ENCODE data around the gene ENTPD2.
A peak's percentile ranks its signal among the peaks of the same experiment; 100 is the strongest.

ENTPD2 gene

DNA sequence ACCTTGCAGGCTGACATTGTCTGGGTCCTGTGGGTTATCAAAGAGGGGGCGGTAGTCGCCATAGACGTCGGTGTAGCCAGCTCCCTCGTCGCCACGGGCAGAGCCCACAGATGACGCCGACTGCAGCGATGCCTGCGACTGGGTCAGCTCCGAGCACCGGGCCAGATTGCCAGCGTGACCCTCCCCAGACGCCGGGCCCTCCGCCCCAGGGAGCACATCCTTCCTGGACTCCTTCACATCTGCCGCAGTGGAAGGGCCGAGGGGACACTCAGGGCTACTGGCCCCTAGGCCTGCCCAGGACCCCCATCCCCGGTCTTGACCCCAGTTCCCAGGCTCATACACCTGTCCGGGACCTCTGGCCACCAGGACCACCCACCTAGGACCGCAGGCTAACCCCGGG, 39.7 kb downstream of the ENTPD2 start:
- DNase-seq, result no peak

- DNase-seq, result no peak
Observed at GRCh38 chr9:137013571-137013940, 40.3 kb downstream of the ENTPD2 start.

GRCh38 chr9:137012694-137013570, 40.9 kb downstream of the ENTPD2 start:
- DNase-seq, result no peak

DNA sequence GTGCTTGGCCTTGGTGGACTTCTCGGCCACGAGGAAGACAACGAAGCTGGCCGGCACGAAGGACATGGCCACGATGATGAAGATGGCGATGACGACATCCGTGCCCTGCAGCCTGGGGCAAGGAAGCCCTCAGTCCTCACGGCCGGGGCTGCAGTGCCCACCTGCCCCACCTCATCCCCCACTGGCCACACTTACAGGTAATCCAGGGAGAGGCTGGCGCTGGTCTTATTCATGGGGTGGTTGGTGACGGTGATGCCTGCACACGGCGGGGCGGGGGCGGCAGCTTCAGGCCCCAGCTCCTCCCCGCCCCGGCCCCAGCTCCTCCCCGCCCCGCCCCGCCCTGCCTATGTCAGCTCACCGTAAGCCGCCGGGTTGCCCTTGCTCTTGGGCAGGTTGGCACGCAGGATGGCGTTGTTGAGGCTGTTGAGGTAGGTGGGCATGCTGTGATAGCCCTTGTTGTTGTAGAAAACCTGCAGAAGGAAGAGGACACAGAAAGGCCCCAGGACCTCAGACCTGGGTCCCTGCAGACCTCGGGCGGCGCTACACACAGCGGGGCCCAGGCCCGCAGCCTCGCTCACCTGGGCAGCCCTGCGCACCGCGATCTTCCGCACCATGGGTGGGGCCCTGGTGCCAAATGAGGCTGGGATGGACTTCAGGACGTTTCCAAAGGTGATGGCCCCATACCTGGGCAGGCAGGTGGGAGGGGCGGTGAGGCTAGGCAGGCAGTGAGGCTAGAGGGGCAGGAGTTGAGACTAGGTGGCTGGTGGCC, 41.8 kb downstream of the ENTPD2 start:
- DNase-seq, result no peak

GRCh38 chr9:137011156-137011555, 42.7 kb downstream of the ENTPD2 start:
- DNase-seq, result no peak

DNA sequence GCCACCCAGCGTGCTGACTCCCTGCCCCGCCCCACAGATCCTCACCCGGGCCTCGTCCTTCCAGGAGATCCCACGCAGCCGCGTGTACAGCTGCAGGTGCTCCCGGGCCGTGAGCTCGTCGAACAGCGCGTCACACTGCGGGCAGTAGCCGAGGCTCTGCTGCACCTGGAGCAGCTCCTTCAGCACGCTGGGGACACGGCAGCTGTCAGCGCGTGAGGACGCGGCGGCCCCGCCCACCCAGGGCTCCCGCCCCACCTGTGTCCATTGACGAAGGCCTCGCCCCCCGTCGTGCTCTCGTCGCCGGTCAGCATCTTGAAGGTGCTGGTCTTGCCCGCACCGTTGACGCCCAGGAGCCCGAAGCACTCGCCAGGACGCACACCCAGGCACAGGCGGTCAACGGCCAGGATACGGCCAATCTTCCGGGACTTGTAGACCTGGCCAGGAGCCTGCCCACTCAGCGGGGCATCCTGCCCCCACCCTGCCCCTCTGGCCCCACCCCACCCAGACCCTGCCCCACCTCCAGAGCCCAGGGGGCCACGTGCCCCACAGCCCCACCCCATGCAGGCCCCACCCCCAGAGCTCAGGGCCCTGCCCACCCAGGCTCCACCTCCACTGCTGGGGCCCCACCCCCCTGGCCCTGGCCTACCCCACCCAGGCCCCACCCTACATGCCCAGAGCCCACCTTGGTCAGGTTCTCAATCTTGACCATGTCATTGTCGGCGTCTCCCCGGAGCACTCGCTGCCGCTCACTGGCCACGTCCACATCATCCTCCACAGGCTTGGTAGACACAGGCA, 43.7 kb downstream of the ENTPD2 start:
- DNase-seq, result no peak

DNA sequence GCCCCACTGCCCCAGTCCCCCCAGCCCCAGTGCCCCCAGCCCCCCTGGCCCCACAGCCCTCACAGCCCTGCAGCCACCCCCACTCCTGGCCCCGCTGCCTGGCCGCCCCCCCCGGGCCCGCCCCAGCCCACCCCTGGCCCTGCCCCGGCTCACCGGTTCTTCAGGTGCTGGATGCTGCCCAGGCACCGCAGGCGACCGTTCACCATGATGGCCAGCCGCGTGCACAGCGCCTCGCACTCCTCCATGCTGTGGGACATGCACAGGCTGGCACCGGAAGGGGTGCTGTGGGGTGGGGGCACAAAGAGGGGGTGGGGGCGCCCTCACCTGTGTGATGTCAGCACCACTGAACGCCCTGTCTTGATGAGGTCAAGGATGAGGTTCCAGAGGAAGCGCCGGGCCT, 44.6 kb downstream of the ENTPD2 start:
- no peak for DNase-seq

DNA sequence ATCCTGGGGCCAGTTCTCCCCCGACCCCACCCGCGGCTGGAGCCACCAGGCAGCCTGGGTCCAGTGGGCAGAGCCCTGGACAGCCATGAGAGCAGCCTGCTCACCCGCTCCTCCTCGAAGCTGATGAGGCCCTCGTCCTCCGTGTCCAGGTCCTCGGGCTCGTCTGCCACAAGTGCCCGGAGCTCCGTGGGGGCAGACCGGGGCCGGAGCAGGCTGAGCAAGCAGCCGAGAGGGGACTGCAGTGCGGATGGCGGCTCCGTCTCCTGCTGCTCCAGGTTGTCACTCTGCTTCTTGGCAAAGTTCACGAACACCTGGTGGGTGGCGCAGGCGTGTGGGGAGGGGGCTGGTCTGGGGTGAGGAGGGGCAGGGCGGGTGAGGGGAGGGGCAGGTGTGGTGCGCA, 45.5 kb downstream of the ENTPD2 start:
- no peak for DNase-seq

- DNase-seq, result no peak
Observed at GRCh38 chr9:137007816-137008270, 46.0 kb downstream of the ENTPD2 start.

DNA sequence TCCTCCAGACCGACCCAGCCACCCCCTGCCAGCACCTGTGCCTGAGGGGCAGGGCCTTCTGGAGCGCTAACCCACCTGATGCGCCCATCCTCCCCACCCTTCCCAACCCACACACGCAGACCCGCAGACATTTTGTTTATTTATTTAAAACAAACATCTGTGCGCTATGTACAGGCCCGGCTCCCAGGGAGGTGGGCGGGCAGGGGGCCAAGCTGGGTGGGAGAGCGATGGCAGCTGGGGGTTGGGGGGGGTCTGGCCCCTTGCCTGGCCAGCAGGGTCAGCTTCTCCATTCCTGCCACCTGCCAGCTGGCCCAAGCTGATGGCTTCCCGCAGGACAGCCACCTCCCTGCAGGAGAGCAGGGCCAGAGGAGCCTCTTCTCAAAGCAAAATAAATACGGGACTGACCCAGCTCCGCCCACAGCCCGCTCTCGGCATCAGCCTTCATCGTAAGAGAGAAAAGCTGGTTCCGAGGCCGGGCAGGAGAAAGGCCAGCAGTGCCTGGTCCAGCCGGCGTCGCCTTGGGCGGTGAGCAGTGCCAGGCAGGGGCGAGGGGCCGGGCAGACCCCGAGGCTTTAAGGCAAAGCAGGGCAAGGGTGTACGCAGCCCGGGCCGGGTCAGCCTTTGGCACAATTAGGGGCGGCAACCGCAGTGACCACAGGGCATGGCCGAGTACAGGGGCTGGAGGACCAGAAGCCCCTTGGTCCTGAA, 46.6 kb downstream of the ENTPD2 start:
- no peak for DNase-seq

DNA sequence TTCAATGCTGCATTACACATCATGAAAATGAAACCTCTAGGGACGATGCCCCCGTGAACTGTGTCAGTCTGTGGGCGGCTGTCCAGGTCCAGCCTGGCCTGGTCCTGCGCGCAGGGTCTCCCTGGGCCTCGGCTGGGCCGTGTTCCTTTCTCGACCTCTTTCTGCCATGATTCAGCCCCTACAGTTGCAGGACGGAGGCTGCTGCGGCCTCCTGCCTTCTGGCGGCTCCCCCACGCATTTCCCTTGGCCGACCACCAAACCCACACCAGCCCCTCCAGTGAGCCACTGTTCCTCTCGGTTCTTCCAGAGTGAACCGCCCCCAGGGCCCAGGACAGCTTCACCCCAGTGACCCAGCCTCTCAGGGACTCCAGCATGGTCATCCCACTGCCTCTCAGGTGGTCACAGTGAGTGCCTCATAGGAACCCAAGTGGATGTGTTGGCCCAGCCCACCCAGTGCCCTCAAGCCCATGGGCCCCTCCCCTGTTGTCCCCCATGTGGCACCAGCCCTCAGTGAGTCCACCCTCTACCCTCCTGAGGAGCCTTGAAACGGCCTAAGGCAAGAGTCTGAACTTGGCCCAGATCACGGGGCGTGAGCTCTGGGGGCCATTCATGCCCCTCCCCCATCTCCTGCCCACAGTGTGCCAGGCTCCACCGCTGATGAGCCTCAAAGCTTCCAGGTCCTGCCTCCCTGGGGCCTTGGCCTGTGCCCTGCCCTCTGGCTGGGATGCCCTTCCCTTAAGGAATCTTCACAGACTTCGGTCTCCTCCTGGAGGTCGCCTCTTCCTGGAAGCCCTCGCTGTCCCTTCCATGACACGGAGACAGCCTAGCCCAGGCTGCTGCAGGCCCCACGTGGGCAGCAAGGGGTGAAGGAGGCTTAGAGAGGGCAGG, 47.5 kb downstream of the ENTPD2 start:
- no peak for DNase-seq

- DNase-seq, result peak; percentile 32
Observed at GRCh38 chr9:137004285-137004684, 49.6 kb downstream of the ENTPD2 start.

- DNase-seq, result no peak
Observed at GRCh38 chr9:137002646-137003041, 51.2 kb downstream of the ENTPD2 start.

- DNase-seq, result no peak
Observed at GRCh38 chr9:137001857-137002645, 51.8 kb downstream of the ENTPD2 start.

DNA sequence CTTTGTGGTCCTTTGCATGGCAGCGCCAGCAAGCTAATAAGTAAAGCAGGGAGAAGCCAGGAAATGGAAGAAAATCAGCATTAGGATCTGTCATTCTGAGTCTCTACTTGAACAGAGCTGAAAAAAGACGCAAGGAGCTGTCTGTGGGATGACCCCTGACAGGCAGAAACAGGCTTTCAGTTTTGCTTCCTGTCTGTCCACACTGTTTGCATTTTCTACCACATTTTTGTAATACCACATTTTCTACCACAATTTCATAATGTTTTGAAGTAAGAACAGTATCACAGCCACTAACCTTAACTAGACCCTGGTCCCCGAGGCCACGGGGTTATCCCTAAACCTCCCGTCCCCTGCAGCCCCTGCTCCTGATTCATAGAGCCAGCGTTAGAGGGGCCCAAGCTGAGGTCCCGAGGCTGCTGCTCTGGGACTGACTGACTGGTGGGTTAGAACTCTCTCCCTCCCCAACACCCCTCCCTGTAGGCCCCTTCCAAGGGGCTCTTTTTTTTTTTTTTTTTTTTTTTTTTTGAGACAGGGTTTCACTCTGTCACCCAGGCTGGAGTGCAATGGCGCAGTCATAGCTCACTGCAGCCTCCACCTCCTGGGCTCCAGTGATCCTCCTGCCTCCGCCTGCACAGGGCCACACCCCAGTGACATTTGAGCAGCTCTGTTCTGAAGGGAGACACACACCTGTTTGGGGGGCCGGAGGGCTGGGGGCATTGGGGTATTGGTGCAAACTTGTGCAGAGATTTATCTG, 53.5 kb downstream of the ENTPD2 start:
- peak; percentile 52 for DNase-seq
